ENCODE measurements around the gene CTCFL.

CTCFL gene

DNA sequence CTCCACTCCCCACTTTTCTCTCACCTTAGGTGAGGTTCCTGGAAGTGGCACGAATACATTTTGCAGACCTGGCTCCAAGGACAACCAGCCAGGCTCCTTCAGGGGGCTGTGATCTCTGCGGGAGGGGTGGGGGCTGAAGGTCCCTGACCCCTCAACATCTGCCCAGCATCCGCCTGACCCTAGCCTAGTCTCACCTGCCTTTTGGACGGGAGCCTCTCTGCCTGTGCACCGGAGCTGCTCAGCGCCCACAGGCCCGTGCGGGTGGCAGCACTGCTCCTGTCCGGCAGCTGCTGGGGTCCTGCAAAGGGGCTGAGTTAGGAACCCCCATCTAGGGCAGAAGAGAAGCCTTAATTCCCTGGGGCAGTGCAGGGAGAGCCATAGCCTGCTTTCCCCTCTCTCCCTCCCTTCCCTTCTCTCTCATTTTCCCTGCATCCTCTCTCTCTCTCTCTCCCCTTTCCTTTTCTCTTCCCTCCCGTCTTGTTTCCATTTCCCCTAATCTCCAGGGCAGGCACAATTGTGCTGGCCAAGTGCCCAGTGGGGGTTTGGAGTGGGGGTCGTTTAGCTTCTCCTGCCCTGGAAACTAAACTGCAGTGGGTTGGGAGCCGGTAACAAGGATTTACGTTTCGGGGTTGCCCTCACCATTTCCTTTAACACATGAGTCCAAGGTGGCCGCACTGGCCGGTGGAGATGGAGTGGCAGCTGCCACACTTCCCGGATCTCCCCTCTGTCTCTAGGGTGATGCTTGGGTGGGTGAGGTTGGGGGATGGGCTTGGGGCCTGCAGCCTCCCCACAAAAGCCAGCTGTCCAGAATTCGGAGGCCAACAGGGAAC is 54.1 kb downstream of the CTCFL start:
- no peak overlapping the region for H3K4me3 ChIP-seq (ENCODE audit: low read length)
- no peak for DNase-seq (ENCODE audit: low read depth)
- TF ChIP-seq, protein P1, sequence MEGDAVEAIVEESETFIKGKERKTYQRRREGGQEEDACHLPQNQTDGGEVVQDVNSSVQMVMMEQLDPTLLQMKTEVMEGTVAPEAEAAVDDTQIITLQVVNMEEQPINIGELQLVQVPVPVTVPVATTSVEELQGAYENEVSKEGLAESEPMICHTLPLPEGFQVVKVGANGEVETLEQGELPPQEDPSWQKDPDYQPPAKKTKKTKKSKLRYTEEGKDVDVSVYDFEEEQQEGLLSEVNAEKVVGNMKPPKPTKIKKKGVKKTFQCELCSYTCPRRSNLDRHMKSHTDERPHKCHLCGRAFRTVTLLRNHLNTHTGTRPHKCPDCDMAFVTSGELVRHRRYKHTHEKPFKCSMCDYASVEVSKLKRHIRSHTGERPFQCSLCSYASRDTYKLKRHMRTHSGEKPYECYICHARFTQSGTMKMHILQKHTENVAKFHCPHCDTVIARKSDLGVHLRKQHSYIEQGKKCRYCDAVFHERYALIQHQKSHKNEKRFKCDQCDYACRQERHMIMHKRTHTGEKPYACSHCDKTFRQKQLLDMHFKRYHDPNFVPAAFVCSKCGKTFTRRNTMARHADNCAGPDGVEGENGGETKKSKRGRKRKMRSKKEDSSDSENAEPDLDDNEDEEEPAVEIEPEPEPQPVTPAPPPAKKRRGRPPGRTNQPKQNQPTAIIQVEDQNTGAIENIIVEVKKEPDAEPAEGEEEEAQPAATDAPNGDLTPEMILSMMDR (IDR thresholded peaks at IDR 0.05; ENCODE audit: insufficient read depth, low read depth, low read length, missing control alignments), result no peak

DNA sequence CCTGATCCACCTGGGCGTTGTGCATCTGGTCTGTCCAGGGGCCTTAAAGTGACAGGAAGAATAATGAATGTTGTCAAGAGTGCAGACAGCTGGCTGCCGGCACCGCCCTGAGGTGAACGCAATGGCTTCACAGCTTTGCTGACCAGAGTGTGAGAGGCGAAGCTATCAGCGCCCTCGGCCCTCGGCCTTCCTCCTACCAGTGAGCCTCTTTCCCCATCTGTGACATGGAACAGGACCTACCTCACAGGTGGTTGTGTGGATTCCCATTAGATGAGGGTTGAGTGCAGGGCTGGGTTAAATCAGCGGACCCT is 54.8 kb downstream of the CTCFL start:
- TF ChIP-seq, protein P1 (IDR thresholded peaks at IDR 0.05; ENCODE audit: insufficient read depth, low read depth, low read length, missing control alignments), result no peak
- DNase-seq (ENCODE audit: low read depth), result no peak
- no peak overlapping the region for H3K4me3 ChIP-seq (ENCODE audit: low read length)

- no peak for DNase-seq (ENCODE audit: low read depth)
- TF ChIP-seq, protein P1 (IDR thresholded peaks at IDR 0.05; ENCODE audit: insufficient read depth, low read depth, low read length, missing control alignments), result no peak
- H3K4me3 ChIP-seq (ENCODE audit: low read length), result no peak overlapping the region
Observed at GRCh38 chr20:57469418-57470211, 55.3 kb downstream of the CTCFL start.

GRCh38 chr20:57468523-57469417 is 56.2 kb downstream of the CTCFL start:
- TF ChIP-seq, protein P1 (IDR thresholded peaks at IDR 0.05; ENCODE audit: insufficient read depth, low read depth, low read length, missing control alignments), result no peak
- no peak for DNase-seq (ENCODE audit: low read depth)
- no peak overlapping the region for H3K4me3 ChIP-seq (ENCODE audit: low read length)

- H3K4me3 ChIP-seq (ENCODE audit: low read length), result no peak overlapping the region
- no peak for DNase-seq (ENCODE audit: low read depth)
- TF ChIP-seq, protein P1 (IDR thresholded peaks at IDR 0.05; ENCODE audit: insufficient read depth, low read depth, low read length, missing control alignments), result no peak
Observed at GRCh38 chr20:57467742-57468141, 57.2 kb downstream of the CTCFL start.

DNA sequence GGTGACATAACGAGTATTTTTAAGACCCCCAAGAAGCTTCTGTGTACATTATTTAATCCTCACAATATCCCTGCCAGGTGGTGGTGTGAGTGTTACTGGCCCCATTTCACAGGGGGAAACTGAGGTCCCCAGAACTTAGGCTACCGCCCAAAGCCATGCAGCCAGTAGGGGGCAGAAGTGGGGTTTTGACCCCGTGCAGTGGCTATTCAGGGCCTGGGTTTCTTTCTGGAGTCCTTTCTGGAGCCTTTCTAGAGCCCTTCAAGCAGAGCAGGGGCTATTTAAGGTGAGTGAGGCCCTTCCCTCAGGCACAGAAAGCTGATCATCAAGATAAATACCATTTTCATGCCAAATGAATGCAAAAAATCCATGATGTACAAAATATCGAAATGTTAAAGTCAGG is 59.0 kb downstream of the CTCFL start:
- TF ChIP-seq, protein P1 (IDR thresholded peaks at IDR 0.05; ENCODE audit: insufficient read depth, low read depth, low read length, missing control alignments), result peak; percentile 2
- H3K4me3 ChIP-seq (ENCODE audit: low read length), result no peak overlapping the region
- DNase-seq (ENCODE audit: low read depth), result no peak
